Bronchial epithelial cell (primary cell): Measurements from ENCODE around the gene STK26. TPM values are rescaled to one million over a fixed set of nuclear protein-coding genes. Genes with fewer than 3 reads are reported as not detected.
"Not testable (repeated sequence)": the region's sequence is repeated elsewhere in the genome, so short reads cannot be mapped to it uniquely, and the experiment has no call there.

ENCODE experiments used
- DNase-seq: peaks from one replicate; pipeline ENCODE4 v3.0.0-alpha.2; 2010; ENCODE audit warnings: low read depth
- FAIRE-seq: peaks from 2 replicates; lab custom pipeline; 2011; peaks lifted over from hg19 to GRCh38; lab: Jason Lieb, UNC
- H3K27me3 ChIP-seq: 2 replicates; pipeline ENCODE4 v1.5.1; 2011; ENCODE audit warnings: low read length; ENCODE audit not compliant: control insufficient read depth, insufficient read depth
- H3K36me3 ChIP-seq: 2 replicates; pipeline ENCODE4 v1.5.1; 2011; ENCODE audit warnings: low read length; ENCODE audit not compliant: control insufficient read depth, insufficient read depth
- H3K4me3 ChIP-seq: 2 replicates; pipeline ENCODE4 v1.5.1; 2011; ENCODE audit warnings: mild to moderate bottlenecking, low read depth, low read length, control low read depth
- CTCF ChIP-seq: IDR thresholded peaks from 2 replicates; pipeline ENCODE4 v1.5.1; 2011; ENCODE audit warnings: mild to moderate bottlenecking, moderate library complexity, low read length, control low read depth, inconsistent platforms; ENCODE audit not compliant: insufficient read depth, severe bottlenecking
- total RNA-seq: library from RNA; depleted of rRNA; stranded (reverse); fragments of >200 nt; gene quantifications from 2 replicates; pipeline ENCODE4 v1.2.1, GENCODE V29; 2014

The STK26 gene
- total RNA-seq, 1 donor from 2014 or later = 47.9 TPM

GRCh38 chrX:131987252-131987651, 35.9 kb upstream of the STK26 start:
- no peak for TF ChIP-seq CTCF
- FAIRE-seq = no peak
- DNase-seq = peak; percentile 22
- no peaks in the 10 kb centered on the region for H3K36me3 ChIP-seq
- no peak overlapping the region for H3K4me3 ChIP-seq
- H3K27me3 ChIP-seq = no peaks in the 10 kb centered on the region

GRCh38 chrX:131988236-131988635, 34.9 kb upstream of the STK26 start:
- Histone ChIP-seq H3K27me3 (no peaks in the 10 kb centered on the region), H3K36me3 (no peaks in the 10 kb centered on the region), H3K4me3 (no peak overlapping the region)
- DNase-seq (no peak), FAIRE-seq (no peak)
- no peak for TF ChIP-seq CTCF

GRCh38 chrX:132001127-132001526, 22.0 kb upstream of the STK26 start:
- DNase-seq (peak; percentile 90), FAIRE-seq (no peak)
- TF ChIP-seq CTCF = no peak
- Histone ChIP-seq H3K4me3 (no peak overlapping the region), H3K36me3 (no peaks in the 10 kb centered on the region), H3K27me3 (no peaks in the 10 kb centered on the region)

- peak; percentile 87 for DNase-seq
- H3K4me3 ChIP-seq = no peak overlapping the region
- H3K27me3 ChIP-seq = no peaks in the 10 kb centered on the region
- H3K36me3 ChIP-seq = no peaks in the 10 kb centered on the region
- no peak for TF ChIP-seq CTCF
- FAIRE-seq = no peak
Observed at GRCh38 chrX:132004728-132005127, 18.4 kb upstream of the STK26 start.

- FAIRE-seq (no peak), DNase-seq (no peak)
- Histone ChIP-seq H3K36me3 (no peaks in the 10 kb centered on the region), H3K4me3 (no peak overlapping the region), H3K27me3 (no peaks in the 10 kb centered on the region)
- TF ChIP-seq CTCF = no peak
Observed at GRCh38 chrX:132009350-132009749, 13.8 kb upstream of the STK26 start.

- not testable (repeated sequence) for FAIRE-seq, DNase-seq, H3K4me3 ChIP-seq, H3K27me3 ChIP-seq, H3K36me3 ChIP-seq
Observed at GRCh38 chrX:132010213-132010612, 12.9 kb upstream of the STK26 start.
